HG03342 (cell line): Measurements from ENCODE around the gene DEPDC4.

Source experiments
- ATAC-seq: cut with Tn5 transposase; IDR thresholded peaks from one replicate; pipeline ENCODE4 v1.9.1; 2021; ENCODE audit warnings: mild to moderate bottlenecking, moderate library complexity; ENCODE audit not compliant: unreplicated experiment

DEPDC4 gene

DNA sequence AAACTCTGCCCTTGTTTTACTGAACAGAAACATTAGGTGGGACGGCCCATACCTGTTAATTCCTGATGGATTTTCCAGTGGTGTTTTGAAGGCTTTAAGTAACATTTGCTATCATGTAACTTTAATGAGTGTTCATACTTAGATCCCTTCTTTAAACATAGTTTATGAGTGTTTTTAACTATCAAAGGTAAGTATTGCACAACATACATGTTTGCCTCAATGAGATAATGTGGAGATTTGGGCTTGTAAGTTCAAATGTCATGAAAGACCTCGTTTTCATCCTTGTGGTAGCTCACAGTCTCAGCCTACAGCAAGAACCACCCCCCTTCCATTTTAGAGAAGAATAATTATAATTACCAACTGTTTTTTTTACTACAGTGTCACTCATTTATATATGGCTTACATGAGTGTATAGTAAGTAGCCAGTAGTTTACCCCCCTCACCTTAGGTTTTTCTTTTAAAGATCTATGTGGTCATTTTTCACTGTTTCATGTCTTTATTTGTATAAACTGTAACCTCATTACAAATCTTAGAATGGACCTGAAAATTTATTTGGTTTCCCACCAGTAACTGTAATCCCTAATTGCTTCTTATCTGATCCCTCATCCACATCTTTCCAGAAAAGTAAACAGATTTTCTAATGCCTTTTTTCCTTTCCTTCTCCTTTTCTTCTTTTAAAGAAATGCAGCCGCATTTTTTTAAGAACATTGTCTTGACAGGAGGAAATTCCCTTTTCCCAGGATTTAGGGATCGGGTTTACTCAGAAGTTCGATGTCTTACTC lies 47.4 kb downstream of the DEPDC4 start:
- no peak for ATAC-seq

DNA sequence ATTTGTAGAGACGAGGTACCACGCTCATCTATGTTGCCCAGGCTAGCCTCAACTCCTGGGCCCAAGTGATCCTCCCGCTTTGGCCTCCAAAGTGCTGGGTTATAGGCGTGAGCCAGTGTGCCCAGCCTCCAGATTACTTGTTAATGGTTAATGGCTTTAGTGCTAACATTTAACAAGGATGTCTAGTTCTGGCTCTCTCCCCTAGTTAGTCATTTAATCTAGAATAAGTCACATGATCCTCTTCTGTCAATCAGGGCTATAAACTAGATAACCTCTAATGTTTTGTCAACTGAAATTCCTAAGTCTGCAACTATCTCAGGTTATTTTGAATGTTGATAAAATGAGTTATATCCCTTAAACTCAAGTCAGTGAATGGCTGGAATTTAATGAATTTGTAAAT lies 50.5 kb downstream of the DEPDC4 start:
- ATAC-seq: no peak

DNA sequence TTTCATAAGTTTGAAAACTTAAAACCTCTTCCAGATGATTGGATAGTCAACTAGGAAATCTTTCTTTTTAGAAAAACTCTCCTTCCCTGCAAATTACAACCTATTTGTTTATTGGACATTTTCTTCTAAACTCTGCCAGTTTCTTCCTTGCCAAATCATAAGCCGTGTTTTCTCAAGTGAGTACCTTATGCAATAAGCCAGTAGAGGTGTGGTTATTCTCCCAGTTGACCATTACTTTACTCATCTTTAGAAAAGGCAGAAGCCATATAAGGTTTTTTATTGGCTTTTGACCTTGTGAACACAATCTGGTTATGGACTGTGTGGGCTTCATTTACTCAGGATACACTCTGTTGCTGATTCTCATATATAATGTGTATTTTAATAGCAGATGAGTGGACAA lies 51.7 kb downstream of the DEPDC4 start:
- ATAC-seq: no peak

DNA sequence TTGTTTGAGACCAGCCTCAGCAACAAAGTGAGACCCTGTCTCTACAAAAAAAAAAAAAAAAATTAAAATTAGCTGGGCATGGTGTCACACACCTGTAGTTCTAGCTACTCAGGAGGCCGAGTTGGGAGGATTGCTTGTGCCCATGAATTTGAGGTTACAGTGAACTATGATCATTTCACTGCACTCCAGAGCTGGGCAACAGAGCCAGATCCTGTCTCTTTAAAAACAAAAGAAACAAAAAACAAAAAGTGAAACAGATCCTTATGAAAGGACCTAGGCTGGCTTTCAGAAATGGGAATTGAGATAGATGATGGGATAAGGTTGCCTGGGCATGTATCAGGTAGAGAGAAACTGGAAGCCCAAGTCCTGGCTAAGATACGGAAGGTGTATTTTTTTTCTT lies 52.4 kb downstream of the DEPDC4 start:
- no peak for ATAC-seq

DNA sequence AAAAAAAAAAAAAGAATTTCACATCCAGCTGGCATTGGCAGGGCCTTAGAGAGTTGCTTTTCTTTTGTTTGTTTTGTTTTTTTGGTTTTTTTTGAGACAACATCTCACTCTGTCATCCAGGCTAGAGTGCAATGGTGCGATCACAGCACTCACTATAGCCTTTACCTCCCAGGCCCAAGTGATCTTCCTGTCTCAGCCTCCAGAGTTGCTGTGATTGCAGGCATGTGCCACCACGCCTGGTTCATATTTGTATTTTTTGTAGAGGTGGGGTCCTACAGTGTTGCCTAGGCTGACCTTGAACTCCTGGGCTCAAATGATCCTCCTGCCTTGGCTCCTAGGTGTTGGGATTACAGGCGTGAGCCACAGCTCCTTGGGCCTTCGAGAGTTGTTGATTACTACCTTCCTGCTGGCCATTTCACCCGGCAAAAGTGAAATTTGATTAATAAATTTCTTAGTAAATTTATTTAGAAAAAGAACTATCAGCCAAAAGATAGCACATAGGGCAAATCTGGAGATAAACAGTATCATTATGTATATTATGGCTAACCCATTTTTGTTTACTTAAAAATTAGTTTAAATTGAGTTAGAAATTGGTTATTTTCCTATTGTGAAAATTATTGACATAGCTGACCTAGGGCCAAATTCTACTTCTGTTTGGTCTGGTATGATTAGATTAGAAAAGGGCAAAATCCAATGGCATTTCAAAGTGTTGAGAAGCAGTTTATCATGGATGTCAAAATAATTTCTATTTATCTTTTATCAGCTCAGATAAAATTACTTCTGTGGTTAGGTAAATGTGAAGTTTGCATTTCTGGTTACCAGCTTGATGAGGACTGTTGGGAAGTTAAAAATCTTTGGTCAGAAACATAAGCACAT lies 53.6 kb downstream of the DEPDC4 start:
- ATAC-seq: no peak

DNA sequence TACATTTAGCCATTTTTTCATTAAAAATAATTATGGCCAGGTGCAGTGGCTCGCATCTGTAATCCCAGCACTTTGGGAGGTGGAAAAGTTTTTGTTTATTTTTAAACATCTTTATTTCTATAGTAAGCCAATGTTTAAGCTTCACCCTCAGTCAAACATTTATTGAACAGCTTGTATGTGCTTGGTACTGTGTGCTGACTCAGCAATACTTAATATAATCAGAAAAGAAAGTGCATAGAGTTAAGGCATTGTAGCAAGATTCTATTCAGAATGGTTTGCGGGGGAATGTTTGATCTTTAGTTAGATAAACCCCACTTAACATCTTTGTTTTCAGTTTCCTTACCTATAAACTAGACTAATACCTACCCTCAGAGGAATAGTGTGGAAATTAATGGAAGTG lies 55.2 kb downstream of the DEPDC4 start:
- ATAC-seq: no peak

GRCh38 chr12:100208834-100209233 lies 58.0 kb downstream of the DEPDC4 start:
- ATAC-seq: no peak

GRCh38 chr12:100207311-100207710 lies 59.6 kb downstream of the DEPDC4 start:
- no peak for ATAC-seq

- ATAC-seq: no peak
These were observed 65.1 kb downstream of the DEPDC4 start for GRCh38 chr12:100201604-100202423.

DNA sequence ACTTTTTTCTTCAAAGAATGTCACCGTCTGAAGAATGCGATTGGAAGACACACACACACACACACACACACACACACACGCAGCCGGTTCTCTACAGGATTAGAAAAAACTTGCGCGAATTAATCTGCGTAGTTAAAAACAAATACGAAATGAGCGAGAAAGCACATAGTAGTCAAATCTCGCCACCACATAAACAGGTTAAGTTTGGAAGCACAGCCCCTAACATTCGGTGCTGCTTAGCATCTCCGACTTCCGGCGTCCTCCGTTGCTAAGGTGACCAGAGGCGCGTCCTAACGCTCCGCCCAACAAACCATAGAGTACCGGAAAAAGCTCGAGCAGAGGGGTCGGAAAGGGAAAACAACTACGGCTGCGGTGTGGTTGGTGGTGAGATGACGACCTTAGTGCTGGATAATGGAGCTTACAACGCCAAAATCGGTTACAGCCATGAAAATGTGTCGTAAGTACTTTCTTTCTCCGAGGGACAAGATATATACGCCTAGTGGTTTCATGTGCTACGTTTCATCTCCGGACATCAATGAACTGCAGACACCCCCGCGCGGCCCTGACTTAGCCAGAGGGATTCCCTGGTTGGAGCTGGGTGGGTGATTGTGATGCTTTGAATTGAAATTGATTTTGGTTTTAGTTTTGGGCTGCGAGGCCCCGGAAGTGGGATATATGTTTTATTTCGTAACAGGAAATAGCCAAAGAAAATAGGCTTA lies 66.3 kb downstream of the DEPDC4 start, which contains the start of gene ACTR6:
Gene ACTR6 (plus strand): TSS at position 353 of the 719 bp plus-strand sequence. CDS start 37 bp downstream, at position 390.
- ATAC-seq: peak; percentile 92

GRCh38 chr12:100199347-100200149 lies 67.3 kb downstream of the DEPDC4 start:
- ATAC-seq: peak; percentile 63

DNA sequence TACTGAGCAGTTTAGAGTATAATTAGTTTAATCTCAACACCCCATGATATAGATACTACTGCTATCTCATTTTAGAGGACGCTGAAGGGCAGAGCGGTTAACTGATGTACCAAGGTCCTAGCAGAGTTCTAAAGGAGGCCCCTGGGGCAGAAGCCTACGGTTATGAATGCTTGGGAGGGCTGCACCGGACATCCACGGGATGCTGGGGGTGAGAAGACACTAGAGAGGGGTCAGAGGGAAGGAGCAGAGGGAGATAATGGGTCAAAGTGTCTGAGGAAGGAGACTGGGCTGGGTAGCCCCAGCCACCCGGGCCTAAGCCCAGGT lies 67.9 kb downstream of the DEPDC4 start:
- no peak for ATAC-seq

DNA sequence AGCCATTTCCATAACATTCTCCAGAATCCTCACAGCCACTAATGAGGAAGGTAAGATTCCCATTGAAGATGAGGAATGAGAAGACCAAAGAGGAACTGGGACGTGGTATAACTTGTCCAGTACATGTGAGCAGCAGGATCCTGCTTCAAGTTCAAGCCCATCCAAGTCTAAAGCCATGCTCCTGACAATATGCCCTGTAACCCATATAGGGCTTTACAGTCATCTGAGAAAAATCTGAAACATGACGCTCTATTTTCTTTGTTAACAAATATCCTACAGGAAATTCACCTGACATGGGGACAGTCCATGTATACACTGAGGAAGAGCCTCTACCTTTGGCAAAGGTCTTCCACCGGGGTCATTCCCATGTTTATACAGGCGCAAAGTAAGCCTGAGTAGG lies 69.4 kb downstream of the DEPDC4 start:
- ATAC-seq: no peak

- no peak for ATAC-seq
These were observed 73.8 kb downstream of the DEPDC4 start for GRCh38 chr12:100193085-100193484.
